Transverse colon (tissue), 4 donors: ENCODE measurements around the gene STX8.

Experiments used
- CTCF ChIP-seq, 5 experiments: fragments of 200-600 bp in 3 of 5; fragments of 450-650 bp in 2 of 5; sonication (generic) in 3 of 5; IDR thresholded peaks; 1 replicate in 2 of 5; 2 replicates in 3 of 5; pipeline ENCODE4 v1.5.1; 2016 to 2017; ENCODE audit warnings: antibody characterized with exemption in 5 of 5, inconsistent platforms in 3 of 5, mild to moderate bottlenecking in 2 of 5, moderate library complexity in 1 of 5
- POLR2A ChIP-seq: fragments of 450-650 bp; IDR thresholded peaks from one replicate; pipeline ENCODE4 v1.6.1; 2016; ENCODE audit warnings: antibody characterized with exemption, mild to moderate bottlenecking, moderate library complexity
- POLR2AphosphoS5 ChIP-seq, 3 donors: sonication (generic); formaldehyde crosslinking; IDR thresholded peaks; one replicate each; pipeline ENCODE4 v1.6.1; 2016; ENCODE audit warnings: antibody characterized with exemption in 3 of 3

GRCh38 chr17:9298776-9299295, 276.8 kb downstream of the STX8 start:
- TF ChIP-seq CTCF (IDR thresholded peaks at IDR 0.05), result no peak
- TF ChIP-seq POLR2A, result no peak
- no peak for TF ChIP-seq POLR2AphosphoS5 (IDR thresholded peaks at IDR 0.05)
